ENCODE measurements around the gene CUX1.

- no peak for TF ChIP-seq CTCF (IDR thresholded peaks at IDR 0.05)
- no peak for TF ChIP-seq POLR2A (IDR thresholded peaks at IDR 0.05)
- no peak for TF ChIP-seq EP300 (IDR thresholded peaks at IDR 0.05)
- no peak for TF ChIP-seq POLR2AphosphoS5 (IDR thresholded peaks at IDR 0.05)
These were observed 373.4 kb downstream of the CUX1 start for GRCh38 chr7:102190776-102191350.

Data from suprapubic skin (tissue), 4 donors.